Epithelial cell of esophagus (primary cell): Measurements from ENCODE around the gene CRIM1.

Source experiments
- DNase-seq: peaks from one replicate; pipeline ENCODE4 v3.0.0; 2010; ENCODE audit warnings: low read depth
- H3K4me3 ChIP-seq: 2 replicates; pipeline ENCODE4 v1.5.1; 2011; ENCODE audit warnings: mild to moderate bottlenecking, low read length, control low read depth
- CTCF ChIP-seq: IDR thresholded peaks from 2 replicates; pipeline ENCODE4 v1.5.1; 2011; ENCODE audit warnings: low read depth, mild to moderate bottlenecking, low read length, control low read depth, inconsistent platforms; ENCODE audit not compliant: insufficient read depth; ENCODE audit errors: missing control alignments

CRIM1 gene

DNA sequence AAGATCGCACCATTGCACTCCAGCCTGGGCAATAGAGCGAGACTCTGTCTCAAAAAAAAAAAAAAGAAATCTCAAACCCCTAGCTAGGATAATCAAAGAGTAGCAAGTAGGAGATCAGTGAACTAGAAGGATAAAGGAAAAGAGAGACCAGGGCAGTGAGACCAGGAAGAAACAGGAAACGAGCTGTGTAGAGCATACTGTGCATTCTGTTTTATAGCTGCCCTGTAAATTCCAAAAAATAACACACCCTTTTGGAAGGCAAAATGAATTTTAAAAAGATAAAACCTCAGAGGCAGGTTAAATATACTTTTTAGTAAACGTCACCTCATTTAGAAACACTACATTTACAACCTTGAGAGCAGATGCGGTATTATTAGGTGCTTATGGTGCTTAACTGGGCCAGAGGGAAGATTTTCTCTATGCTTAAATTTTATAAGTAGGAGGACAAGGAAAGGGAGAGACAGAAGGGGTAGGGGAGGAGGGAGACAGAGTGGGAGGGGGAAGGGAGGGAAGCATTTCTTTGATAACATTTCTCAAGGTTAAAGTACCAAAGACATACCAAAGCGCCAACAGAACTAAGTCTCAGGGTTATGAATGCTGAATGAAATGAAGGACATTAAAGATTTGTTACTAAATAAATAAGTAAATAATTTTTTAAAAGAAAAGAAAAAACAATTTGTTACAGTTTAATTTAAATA, 212.3 kb downstream of the CRIM1 start:
- H3K4me3 ChIP-seq = no peak overlapping the region
- DNase-seq = no peak
- TF ChIP-seq CTCF = no peak

DNA sequence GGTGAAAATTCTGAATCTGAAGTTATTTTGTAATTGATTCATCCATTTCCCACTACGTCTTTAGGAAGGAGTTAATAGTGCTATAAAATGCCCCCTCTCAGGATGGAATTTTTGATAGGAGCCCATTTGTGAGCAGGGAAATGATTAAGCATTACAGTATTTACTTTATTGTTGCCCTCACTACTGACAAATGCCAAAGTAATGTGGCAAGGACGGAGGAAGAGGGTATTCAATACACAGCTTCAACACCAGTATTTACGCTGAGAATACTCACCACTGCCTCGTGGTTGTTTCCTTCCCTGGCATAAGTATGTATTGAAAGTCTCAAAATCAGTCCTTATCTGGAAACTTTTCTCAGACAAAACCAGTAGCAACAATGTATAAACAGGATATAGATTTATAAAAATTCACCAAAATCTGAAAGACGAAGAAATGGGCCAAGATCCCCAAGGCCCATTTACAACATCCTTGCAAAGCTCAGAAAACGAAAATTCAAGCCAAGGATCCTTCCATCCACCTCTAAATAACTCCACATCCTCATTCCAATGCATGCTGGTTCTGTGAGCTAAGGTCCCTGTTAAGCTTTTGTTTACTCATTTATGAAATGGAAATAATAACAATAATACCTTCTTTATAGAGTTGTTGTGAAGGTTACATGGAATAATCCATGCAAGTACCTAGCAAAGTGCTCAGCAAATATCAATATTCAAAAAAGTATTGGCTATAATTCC, 213.1 kb downstream of the CRIM1 start:
- no peak overlapping the region for H3K4me3 ChIP-seq
- peak; percentile 66 for DNase-seq
- no peak for TF ChIP-seq CTCF

DNA sequence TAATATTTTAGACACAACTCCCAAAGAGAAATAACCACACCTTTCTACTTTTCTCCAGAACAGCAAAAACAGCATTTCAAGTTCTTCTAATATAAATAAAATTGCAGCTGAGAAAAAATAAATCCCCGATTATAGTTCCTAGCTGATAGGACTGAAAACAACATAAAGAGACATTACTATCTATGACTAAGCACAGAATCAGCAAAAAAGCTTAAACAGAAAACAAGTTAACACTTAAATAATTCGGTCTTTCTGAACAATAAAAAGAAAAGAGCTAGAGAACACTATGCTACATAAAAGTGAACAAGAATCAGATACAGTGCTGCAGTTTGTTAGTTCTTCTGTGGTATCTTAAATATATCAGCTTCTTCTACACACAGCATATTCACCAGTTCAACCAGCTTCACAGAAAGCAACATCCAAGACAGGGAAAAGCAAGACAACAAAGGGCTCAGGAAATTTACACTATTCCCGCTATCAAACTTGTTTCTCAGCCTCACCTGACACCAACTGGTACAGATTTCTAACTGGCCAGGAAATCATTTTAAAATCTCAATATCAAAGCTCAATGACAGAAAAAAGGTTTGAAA, 213.8 kb downstream of the CRIM1 start:
- no peak overlapping the region for H3K4me3 ChIP-seq
- DNase-seq = peak; percentile 23
- TF ChIP-seq CTCF = no peak

DNA sequence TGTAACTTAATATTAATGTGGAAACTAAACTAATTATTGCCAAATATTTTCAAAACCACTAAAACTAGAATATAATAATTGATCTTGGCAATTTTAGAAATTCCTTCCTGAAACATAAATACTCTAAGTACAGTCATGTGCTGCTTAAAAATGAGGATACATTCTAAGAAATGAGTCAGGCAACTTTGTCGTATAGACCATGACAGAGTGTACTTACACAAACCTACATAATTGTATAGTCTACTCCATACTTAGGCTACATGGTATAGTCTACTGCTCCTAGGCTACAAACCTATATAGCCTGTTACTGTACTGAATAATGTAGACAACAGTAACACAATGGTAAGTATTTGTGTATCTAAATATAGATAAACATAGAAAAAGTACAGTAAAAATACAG, 214.8 kb downstream of the CRIM1 start:
- no peak for TF ChIP-seq CTCF
- peak; percentile 43 for DNase-seq
- H3K4me3 ChIP-seq = no peak overlapping the region

- H3K4me3 ChIP-seq = no peak overlapping the region
- DNase-seq = no peak
- no peak for TF ChIP-seq CTCF
These were observed 216.6 kb downstream of the CRIM1 start for GRCh38 chr2:36572054-36572718.

DNA sequence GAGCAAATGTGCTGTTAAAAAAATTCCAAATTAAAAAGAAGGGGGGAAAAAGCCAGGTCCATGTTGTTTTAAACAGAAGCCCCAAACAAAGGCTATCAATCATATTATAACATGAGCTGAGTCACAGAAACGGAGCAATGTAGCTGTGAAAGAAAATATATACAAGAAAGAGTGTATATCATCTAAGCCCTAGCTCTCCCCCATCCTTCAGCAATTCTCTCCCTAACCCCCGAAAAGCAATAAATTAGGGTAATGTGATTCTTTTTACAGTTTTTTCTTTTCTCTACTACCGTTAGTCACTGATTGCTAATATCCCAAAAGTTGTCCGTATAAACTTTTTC, 217.1 kb downstream of the CRIM1 start:
- no peak for TF ChIP-seq CTCF
- H3K4me3 ChIP-seq = no peak overlapping the region
- no peak for DNase-seq
